ENCODE data around the gene LACRT. TPM values are rescaled to one million over a fixed set of nuclear protein-coding genes. Genes with fewer than 3 reads are reported as not detected.

LACRT gene
- total RNA-seq, 1 experiment from 2014 or later: not detected

DNA sequence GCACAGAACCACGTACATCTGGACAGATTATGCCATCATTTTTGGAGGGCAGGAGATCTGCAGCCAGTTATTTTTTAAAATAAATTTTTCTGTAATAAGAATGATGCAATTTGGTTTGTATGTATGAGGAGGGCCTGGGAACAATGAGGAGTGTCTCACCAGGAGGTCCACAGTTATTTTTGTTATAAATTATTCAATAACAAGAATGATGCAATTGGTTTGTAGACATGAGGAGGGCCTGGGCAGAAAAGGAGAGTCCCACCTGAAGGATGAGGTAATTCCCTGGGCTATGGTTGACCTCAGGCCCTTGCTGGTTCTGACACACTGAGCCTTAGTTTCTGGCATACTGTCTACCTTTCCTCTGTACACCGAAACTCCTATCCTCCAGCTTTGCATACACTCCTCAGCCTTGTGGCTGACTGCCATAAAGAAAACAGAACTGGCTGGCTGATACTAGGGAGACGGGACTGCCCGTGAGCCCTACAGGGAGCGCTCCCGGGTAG, 22.5 kb upstream of the LACRT start:
- no peaks in the 10 kb centered on the region for H3K9me3 Mint-ChIP-seq (ENCODE audit: low read depth, unreplicated experiment)
- CTCF ChIA-PET: no interaction called here
- TF ChIP-seq, protein P1, sequence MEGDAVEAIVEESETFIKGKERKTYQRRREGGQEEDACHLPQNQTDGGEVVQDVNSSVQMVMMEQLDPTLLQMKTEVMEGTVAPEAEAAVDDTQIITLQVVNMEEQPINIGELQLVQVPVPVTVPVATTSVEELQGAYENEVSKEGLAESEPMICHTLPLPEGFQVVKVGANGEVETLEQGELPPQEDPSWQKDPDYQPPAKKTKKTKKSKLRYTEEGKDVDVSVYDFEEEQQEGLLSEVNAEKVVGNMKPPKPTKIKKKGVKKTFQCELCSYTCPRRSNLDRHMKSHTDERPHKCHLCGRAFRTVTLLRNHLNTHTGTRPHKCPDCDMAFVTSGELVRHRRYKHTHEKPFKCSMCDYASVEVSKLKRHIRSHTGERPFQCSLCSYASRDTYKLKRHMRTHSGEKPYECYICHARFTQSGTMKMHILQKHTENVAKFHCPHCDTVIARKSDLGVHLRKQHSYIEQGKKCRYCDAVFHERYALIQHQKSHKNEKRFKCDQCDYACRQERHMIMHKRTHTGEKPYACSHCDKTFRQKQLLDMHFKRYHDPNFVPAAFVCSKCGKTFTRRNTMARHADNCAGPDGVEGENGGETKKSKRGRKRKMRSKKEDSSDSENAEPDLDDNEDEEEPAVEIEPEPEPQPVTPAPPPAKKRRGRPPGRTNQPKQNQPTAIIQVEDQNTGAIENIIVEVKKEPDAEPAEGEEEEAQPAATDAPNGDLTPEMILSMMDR (IDR thresholded peaks at IDR 0.05; ENCODE audit: unreplicated experiment): no peak
- no TSS peak for BruUV-seq (replicated peaks)
- no peaks in the 10 kb centered on the region for H3K36me3 Mint-ChIP-seq (ENCODE audit: insufficient read depth, unreplicated experiment)
- H3K27ac Mint-ChIP-seq (ENCODE audit: unreplicated experiment): no peak overlapping the region
- DNase-seq: no peak
- intact Hi-C loops (cut with micrococcal nuclease; ENCODE audit: unreplicated experiment): no loop called here
- peaks cover 70% of the 10 kb centered on the region for H3K27me3 Mint-ChIP-seq (ENCODE audit: unreplicated experiment)
- H3K4me3 Mint-ChIP-seq (ENCODE audit: low read depth, unreplicated experiment): no peak overlapping the region
- no peaks in the 10 kb centered on the region for H3K4me1 Mint-ChIP-seq (ENCODE audit: low read depth, unreplicated experiment)

DNA sequence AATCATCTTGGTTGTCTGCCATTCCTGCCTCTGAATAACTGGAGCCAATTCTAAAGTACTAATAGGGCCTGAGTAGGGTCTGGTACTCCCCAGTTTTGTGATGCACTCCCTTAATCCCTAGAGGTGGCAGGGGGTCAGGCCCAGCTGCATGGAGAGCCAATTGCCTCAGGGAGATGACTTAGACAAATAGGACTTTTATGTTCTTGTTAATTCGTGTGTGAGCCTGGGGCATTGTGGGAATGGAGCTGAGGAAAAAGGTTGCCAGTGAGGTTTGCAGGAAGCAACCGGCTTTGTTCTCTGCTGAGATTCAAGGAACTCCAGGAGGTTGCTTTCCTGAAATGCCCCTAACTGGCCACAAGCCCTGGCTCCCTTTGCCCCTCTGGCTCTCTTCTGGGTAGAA, 20.2 kb upstream of the LACRT start:
- TF ChIP-seq, protein P1 (IDR thresholded peaks at IDR 0.05; ENCODE audit: unreplicated experiment): no peak
- Mint-ChIP-seq H3K4me1 (ENCODE audit: low read depth, unreplicated experiment) (no peaks in the 10 kb centered on the region), H3K9me3 (ENCODE audit: low read depth, unreplicated experiment) (no peaks in the 10 kb centered on the region), H3K27me3 (ENCODE audit: unreplicated experiment) (peaks cover 59% of the 10 kb centered on the region), H3K36me3 (ENCODE audit: insufficient read depth, unreplicated experiment) (no peaks in the 10 kb centered on the region), H3K27ac (ENCODE audit: unreplicated experiment) (no peak overlapping the region), H3K4me3 (ENCODE audit: low read depth, unreplicated experiment) (no peak overlapping the region)
- no TSS peak for BruUV-seq (replicated peaks)
- intact Hi-C loops (cut with micrococcal nuclease; ENCODE audit: unreplicated experiment): no loop called here
- CTCF ChIA-PET: interaction anchor here (1.0 kb wide), 1 partner anchor 8 kb away, joined by 3 read pairs; no protein-coding TSS in a partner anchor
- no peak for DNase-seq

DNA sequence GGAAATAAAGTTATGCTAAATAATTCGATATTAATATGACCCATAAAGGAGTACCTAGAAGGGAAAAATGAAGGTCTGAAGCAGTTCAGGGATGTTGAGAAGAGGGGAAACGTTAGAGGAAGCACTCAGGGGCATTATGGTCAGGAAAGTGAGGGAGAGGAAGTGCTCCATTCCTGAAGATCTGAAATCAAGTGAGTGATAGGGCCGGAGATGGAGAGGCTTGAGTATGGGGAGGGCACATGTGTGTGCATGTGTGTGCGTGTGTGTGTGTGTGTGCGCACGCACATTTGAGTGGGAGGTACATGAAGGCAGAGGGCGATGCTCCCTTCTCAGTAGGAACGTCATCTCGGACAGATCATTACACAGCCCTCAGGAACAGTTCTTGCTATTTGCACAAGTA, 18.3 kb upstream of the LACRT start:
- H3K9me3 Mint-ChIP-seq (ENCODE audit: low read depth, unreplicated experiment): no peaks in the 10 kb centered on the region

DNA sequence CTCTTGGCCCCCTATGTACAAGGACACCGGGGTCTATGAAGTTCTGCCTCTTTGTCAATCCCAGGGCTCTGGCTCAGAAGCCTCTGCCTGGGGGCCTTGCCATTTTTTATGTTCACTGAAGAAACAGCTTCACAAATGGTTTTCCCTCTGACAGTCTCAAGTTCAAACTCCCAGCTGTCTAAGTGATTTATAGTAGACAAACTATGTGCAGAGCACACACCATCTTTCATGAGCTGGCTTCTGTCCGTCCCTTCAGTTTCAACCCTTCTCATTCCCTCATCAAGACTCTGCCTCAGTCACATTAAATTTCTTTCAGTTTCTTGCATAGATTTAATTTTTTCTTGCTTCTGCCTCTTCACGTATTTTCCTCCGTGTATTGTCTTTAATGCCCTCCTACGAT, 16.2 kb upstream of the LACRT start:
- Mint-ChIP-seq H3K4me1 (ENCODE audit: low read depth, unreplicated experiment) (no peaks in the 10 kb centered on the region), H3K36me3 (ENCODE audit: insufficient read depth, unreplicated experiment) (no peaks in the 10 kb centered on the region), H3K4me3 (ENCODE audit: low read depth, unreplicated experiment) (no peak overlapping the region), H3K27ac (ENCODE audit: unreplicated experiment) (no peak overlapping the region), H3K9me3 (ENCODE audit: low read depth, unreplicated experiment) (no peaks in the 10 kb centered on the region), H3K27me3 (ENCODE audit: unreplicated experiment) (peaks cover 44% of the 10 kb centered on the region)
- CTCF ChIA-PET: no interaction called here
- intact Hi-C loops (cut with micrococcal nuclease; ENCODE audit: unreplicated experiment): no loop called here
- BruUV-seq (replicated peaks): no TSS peak
- DNase-seq: no peak
- TF ChIP-seq, protein P1 (IDR thresholded peaks at IDR 0.05; ENCODE audit: unreplicated experiment): no peak

More for the DNA sequence above, 18.3 kb upstream of the LACRT start:
- CTCF ChIA-PET: no interaction called here
- DNase-seq: no peak
- Mint-ChIP-seq H3K27me3 (ENCODE audit: unreplicated experiment) (peaks cover 44% of the 10 kb centered on the region), H3K4me3 (ENCODE audit: low read depth, unreplicated experiment) (no peak overlapping the region), H3K27ac (ENCODE audit: unreplicated experiment) (no peak overlapping the region), H3K4me1 (ENCODE audit: low read depth, unreplicated experiment) (no peaks in the 10 kb centered on the region), H3K36me3 (ENCODE audit: insufficient read depth, unreplicated experiment) (no peaks in the 10 kb centered on the region)
- intact Hi-C loops (cut with micrococcal nuclease; ENCODE audit: unreplicated experiment): no loop called here
- TF ChIP-seq, protein P1 (IDR thresholded peaks at IDR 0.05; ENCODE audit: unreplicated experiment): no peak
- BruUV-seq (replicated peaks): no TSS peak
